HG03025 (cell line): Measurements from ENCODE around the gene CDH18.

Experiments
- ATAC-seq: cut with Tn5 transposase; IDR thresholded peaks from one replicate; pipeline ENCODE4 v1.9.1; 2021; ENCODE audit warnings: mild to moderate bottlenecking, moderate library complexity; ENCODE audit not compliant: unreplicated experiment, low FRiP score

CDH18 gene

GRCh38 chr5:19753579-19753978, 234.4 kb downstream of the CDH18 start:
- no peak for ATAC-seq

GRCh38 chr5:19751326-19751725, 236.7 kb downstream of the CDH18 start:
- no peak for ATAC-seq

GRCh38 chr5:19745247-19745646, 242.8 kb downstream of the CDH18 start:
- no peak for ATAC-seq

- no peak for ATAC-seq
Observed at GRCh38 chr5:19739671-19740070, 248.3 kb downstream of the CDH18 start.

- no peak for ATAC-seq
Observed at GRCh38 chr5:19734776-19735175, 253.2 kb downstream of the CDH18 start.

- ATAC-seq = no peak
Observed at GRCh38 chr5:19733612-19734495, 254.1 kb downstream of the CDH18 start.

GRCh38 chr5:19728571-19728970, 259.4 kb downstream of the CDH18 start:
- no peak for ATAC-seq

GRCh38 chr5:19719109-19719508, 268.9 kb downstream of the CDH18 start:
- no peak for ATAC-seq

GRCh38 chr5:19713740-19714139, 274.3 kb downstream of the CDH18 start:
- no peak for ATAC-seq

GRCh38 chr5:19709403-19709802, 278.6 kb downstream of the CDH18 start:
- ATAC-seq = no peak

- ATAC-seq = no peak
Observed at GRCh38 chr5:19706776-19707175, 281.2 kb downstream of the CDH18 start.

GRCh38 chr5:19701731-19702130, 286.3 kb downstream of the CDH18 start:
- no peak for ATAC-seq

GRCh38 chr5:19694949-19695611, 292.9 kb downstream of the CDH18 start:
- no peak for ATAC-seq

GRCh38 chr5:19690978-19691377, 297.0 kb downstream of the CDH18 start:
- ATAC-seq = no peak

- no peak for ATAC-seq
Observed at GRCh38 chr5:19685473-19685872, 302.5 kb downstream of the CDH18 start.

- ATAC-seq = no peak
Observed at GRCh38 chr5:19676895-19677294, 311.1 kb downstream of the CDH18 start.

GRCh38 chr5:19660679-19661078, 327.3 kb downstream of the CDH18 start:
- ATAC-seq = no peak

GRCh38 chr5:19655627-19656026, 332.4 kb downstream of the CDH18 start:
- ATAC-seq = no peak

- no peak for ATAC-seq
Observed at GRCh38 chr5:19638461-19638860, 349.5 kb downstream of the CDH18 start.

GRCh38 chr5:19630876-19631275, 357.1 kb downstream of the CDH18 start:
- no peak for ATAC-seq

- ATAC-seq = no peak
Observed at GRCh38 chr5:19626211-19626610, 361.8 kb downstream of the CDH18 start.

- no peak for ATAC-seq
Observed at GRCh38 chr5:19625562-19625961, 362.4 kb downstream of the CDH18 start.
